LNCAP (cell line): Measurements from ENCODE around the gene DGKB.

ENCODE experiments used
- CTCF ChIP-seq: fragments of 450-650 bp; IDR thresholded peaks from 2 replicates; pipeline ENCODE4 v1.5.1; 2017; ENCODE audit warnings: mild to moderate bottlenecking

DGKB gene

GRCh38 chr7:14582010-14582409 lies 320.5 kb downstream of the DGKB start:
- TF ChIP-seq CTCF = no peak

DNA sequence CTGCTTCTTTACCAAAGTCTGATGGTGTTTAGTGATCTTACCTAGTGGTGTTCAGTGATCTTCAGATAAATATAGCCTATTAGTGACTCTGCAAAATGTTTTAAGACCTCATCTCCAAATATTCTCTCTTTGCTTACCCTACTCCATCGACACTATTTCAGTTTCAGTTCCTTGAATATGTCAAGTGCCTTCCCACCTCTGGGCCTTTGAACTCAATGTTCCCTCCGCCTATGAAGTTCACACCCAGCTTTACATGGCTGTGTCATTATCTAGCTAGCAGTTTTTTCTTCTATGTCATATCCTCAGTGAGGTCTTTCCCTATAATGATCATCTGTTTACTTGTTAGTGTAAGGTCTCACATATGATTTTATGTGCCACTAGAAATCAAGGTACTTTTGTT lies 322.6 kb downstream of the DGKB start:
- TF ChIP-seq CTCF = no peak

- no peak for TF ChIP-seq CTCF
Measured at GRCh38 chr7:14576578-14576977, 326.0 kb downstream of the DGKB start.

GRCh38 chr7:14570750-14571607 lies 331.6 kb downstream of the DGKB start:
- TF ChIP-seq CTCF = no peak

DNA sequence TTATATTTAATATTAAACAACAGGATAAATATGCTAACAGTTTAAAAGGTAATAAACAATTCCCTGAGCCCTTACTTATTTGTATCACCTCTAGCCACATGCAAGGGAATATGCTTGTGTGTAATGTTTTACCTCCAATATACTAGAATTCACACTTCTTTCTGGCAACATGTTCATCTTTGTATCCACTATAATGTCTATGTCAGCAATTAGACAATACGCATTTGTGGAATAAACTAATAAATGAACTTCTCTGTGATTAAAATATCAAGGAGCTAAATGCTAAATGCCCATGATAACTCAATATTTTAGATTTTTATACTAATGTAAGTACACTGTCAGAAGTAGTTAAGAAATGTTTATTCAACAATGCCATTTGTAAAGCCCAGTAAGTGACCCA lies 350.5 kb downstream of the DGKB start:
- TF ChIP-seq CTCF = no peak

- no peak for TF ChIP-seq CTCF
Measured at GRCh38 chr7:14551310-14551709, 351.2 kb downstream of the DGKB start.

- no peak for TF ChIP-seq CTCF
Measured at GRCh38 chr7:14542624-14543023, 359.9 kb downstream of the DGKB start.
